ENCODE measurements around the gene ABO.

The ABO gene

GRCh38 chr9:133315997-133316396, 41.0 kb upstream of the ABO start:
- TF ChIP-seq, protein P1, sequence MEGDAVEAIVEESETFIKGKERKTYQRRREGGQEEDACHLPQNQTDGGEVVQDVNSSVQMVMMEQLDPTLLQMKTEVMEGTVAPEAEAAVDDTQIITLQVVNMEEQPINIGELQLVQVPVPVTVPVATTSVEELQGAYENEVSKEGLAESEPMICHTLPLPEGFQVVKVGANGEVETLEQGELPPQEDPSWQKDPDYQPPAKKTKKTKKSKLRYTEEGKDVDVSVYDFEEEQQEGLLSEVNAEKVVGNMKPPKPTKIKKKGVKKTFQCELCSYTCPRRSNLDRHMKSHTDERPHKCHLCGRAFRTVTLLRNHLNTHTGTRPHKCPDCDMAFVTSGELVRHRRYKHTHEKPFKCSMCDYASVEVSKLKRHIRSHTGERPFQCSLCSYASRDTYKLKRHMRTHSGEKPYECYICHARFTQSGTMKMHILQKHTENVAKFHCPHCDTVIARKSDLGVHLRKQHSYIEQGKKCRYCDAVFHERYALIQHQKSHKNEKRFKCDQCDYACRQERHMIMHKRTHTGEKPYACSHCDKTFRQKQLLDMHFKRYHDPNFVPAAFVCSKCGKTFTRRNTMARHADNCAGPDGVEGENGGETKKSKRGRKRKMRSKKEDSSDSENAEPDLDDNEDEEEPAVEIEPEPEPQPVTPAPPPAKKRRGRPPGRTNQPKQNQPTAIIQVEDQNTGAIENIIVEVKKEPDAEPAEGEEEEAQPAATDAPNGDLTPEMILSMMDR (IDR thresholded peaks at IDR 0.05; ENCODE audit: borderline replicate concordance, extremely low read depth, low read length, poor library complexity, severe bottlenecking) = no peak
- TF ChIP-seq EZH2 (IDR thresholded peaks at IDR 0.05; ENCODE audit: borderline replicate concordance, low read depth, low read length, severe bottlenecking) = no peak
- ATAC-seq (ENCODE audit: insufficient read depth, low read depth) = no peak
- H3K27me3 ChIP-seq (ENCODE audit: insufficient read depth, low read length, poor library complexity) = no peaks in the 10 kb centered on the region

DNA sequence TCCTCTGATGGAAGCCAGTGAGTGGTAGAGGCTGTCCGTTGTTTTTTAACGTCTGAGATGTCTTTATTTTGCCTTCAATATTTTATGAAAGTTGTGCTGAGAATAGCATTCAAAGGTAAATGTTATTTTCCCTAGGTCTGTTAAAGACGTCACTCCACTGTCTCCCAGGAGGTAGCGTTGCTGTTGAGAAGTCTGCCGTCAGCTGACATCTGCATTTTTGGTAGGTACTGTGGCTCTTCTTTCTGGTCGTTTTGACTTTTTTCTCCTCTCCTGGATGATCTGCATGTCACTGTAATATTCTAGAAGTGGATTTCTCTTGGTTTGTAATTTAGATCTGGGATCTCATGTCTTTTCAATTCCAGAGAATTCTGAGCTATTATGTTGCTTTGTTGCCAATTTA, 34.6 kb upstream of the ABO start:
- H3K4me1 ChIP-seq (ENCODE audit: insufficient read depth, low read length) = no peaks in the 10 kb centered on the region
- H3K9ac ChIP-seq (ENCODE audit: low read depth, low read length) = no peak overlapping the region
- no peaks in the 10 kb centered on the region for H3K27me3 ChIP-seq (ENCODE audit: insufficient read depth, low read length, poor library complexity)
- ATAC-seq (ENCODE audit: insufficient read depth, low read depth) = no peak
- H3K4me3 ChIP-seq (ENCODE audit: low read depth in 1 of 2, low read length in 2 of 2) = no peak overlapping the region
- DNase-seq = no peak
- no peaks in the 10 kb centered on the region for H3K9me3 ChIP-seq (ENCODE audit: insufficient read depth, low read length, severe bottlenecking)
- no peak for TF ChIP-seq EZH2 (IDR thresholded peaks at IDR 0.05; ENCODE audit: borderline replicate concordance, low read depth, low read length, severe bottlenecking)
- TF ChIP-seq, protein P1 (IDR thresholded peaks at IDR 0.05; ENCODE audit: borderline replicate concordance, extremely low read depth, low read length, poor library complexity, severe bottlenecking) = no peak
- H3K79me2 ChIP-seq (ENCODE audit: insufficient read depth, low read length) = no peaks in the 10 kb centered on the region
- H3K36me3 ChIP-seq (ENCODE audit: insufficient read depth, low read length) = no peaks in the 10 kb centered on the region
- H3K4me2 ChIP-seq (ENCODE audit: insufficient read depth, low read length) = no peak overlapping the region
- no peak overlapping the region for H2AFZ ChIP-seq (ENCODE audit: low read depth, low read length)
- no peaks in the 10 kb centered on the region for H4K20me1 ChIP-seq (ENCODE audit: insufficient read depth, low read length)
- no peak overlapping the region for H3K27ac ChIP-seq (ENCODE audit: low read length)

More at GRCh38 chr9:133315997-133316396, 41.0 kb upstream of the ABO start:
- Histone ChIP-seq H3K36me3 (ENCODE audit: insufficient read depth, low read length) (no peaks in the 10 kb centered on the region), H2AFZ (ENCODE audit: low read depth, low read length) (no peak overlapping the region), H3K9me3 (ENCODE audit: insufficient read depth, low read length, severe bottlenecking) (no peaks in the 10 kb centered on the region), H3K79me2 (ENCODE audit: insufficient read depth, low read length) (no peaks in the 10 kb centered on the region), H3K9ac (ENCODE audit: low read depth, low read length) (no peak overlapping the region), H4K20me1 (ENCODE audit: insufficient read depth, low read length) (no peaks in the 10 kb centered on the region), H3K4me2 (ENCODE audit: insufficient read depth, low read length) (no peak overlapping the region), H3K27ac (ENCODE audit: low read length) (no peak overlapping the region), H3K4me1 (ENCODE audit: insufficient read depth, low read length) (no peaks in the 10 kb centered on the region), H3K4me3 (ENCODE audit: low read depth in 1 of 2, low read length in 2 of 2) (no peak overlapping the region)
- no peak for DNase-seq

DNA sequence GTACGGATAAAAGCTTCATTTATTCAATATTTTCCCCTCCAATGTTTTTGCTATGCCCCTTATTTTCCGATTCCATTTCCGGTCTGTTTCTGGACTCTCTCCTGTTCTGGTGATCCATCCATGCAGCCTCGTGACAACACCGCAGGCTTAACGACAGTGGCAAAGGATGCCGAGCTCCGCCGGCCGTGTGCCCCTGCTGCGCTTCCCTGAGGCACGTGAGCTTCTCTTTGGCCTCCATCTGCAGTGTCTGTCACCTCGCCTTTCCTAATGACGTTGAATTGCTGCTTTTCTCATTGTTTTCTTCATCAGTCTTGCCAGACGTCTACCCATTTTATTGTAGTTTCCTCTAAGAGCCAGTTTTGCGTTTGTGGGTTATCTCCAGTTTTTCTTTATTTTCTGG, 32.3 kb upstream of the ABO start:
- H4K20me1 ChIP-seq (ENCODE audit: insufficient read depth, low read length) = no peaks in the 10 kb centered on the region
- no peaks in the 10 kb centered on the region for H3K9me3 ChIP-seq (ENCODE audit: insufficient read depth, low read length, severe bottlenecking)
- H3K27ac ChIP-seq (ENCODE audit: low read length) = no peak overlapping the region
- H3K27me3 ChIP-seq (ENCODE audit: insufficient read depth, low read length, poor library complexity) = no peaks in the 10 kb centered on the region
- no peak for DNase-seq
- no peak overlapping the region for H3K9ac ChIP-seq (ENCODE audit: low read depth, low read length)
- no peaks in the 10 kb centered on the region for H3K36me3 ChIP-seq (ENCODE audit: insufficient read depth, low read length)
- no peak overlapping the region for H2AFZ ChIP-seq (ENCODE audit: low read depth, low read length)
- no peak overlapping the region for H3K4me3 ChIP-seq (ENCODE audit: low read depth in 1 of 2, low read length in 2 of 2)
- H3K79me2 ChIP-seq (ENCODE audit: insufficient read depth, low read length) = no peaks in the 10 kb centered on the region
- no peak overlapping the region for H3K4me2 ChIP-seq (ENCODE audit: insufficient read depth, low read length)
- TF ChIP-seq, protein P1 (IDR thresholded peaks at IDR 0.05; ENCODE audit: borderline replicate concordance, extremely low read depth, low read length, poor library complexity, severe bottlenecking) = no peak
- TF ChIP-seq EZH2 (IDR thresholded peaks at IDR 0.05; ENCODE audit: borderline replicate concordance, low read depth, low read length, severe bottlenecking) = no peak
- ATAC-seq (ENCODE audit: insufficient read depth, low read depth) = no peak
- no peaks in the 10 kb centered on the region for H3K4me1 ChIP-seq (ENCODE audit: insufficient read depth, low read length)
